ENCODE data around the gene SUB1. TPM values are rescaled to one million over a fixed set of nuclear protein-coding genes. Genes with fewer than 3 reads are reported as not detected.

SUB1 gene
- total and polyA plus RNA-seq, 2 donors (not counting 3 experiments of a cell fraction or from before 2014, with no cell fraction given) = 60.1 to 252 TPM

DNA sequence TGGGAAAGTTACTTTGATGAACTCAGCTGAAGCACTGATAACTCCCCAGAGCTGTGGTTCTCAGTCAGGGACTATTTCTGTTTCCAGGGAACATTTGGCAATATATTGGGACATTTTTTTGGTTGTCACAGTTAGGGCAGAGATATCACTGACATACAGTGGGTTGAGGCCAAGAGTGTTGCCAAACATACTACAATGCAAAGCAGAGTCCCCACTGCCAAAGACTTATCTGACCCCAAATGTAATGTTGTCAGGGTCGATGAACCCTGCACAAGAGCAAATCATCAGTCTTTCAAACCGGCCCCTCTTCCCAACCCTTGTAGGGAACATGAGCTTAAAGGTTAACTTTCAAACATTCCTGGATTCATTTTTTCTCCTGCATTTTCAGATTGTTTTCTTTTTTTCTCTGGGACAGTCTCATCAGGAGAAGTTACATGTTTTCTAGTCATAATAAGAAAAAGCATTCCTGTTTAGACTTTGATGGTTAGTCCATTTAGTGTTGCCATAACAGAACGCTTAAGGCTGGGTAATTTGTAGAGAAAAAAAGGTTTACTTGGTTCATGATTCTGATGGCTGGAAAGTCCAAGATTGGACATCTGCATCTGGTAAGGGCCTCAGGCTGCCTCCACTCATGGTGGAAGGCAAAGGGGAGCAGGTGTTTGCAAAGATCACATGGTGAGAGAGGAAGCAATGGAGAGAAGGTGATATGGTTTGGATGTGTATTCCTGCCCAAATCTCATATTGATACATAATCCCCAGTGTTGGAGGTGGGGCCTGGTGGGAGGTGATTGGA, 18.8 kb upstream of the SUB1 start:
- no peak overlapping the region for H3K4me3 ChIP-seq (replicated peaks in 1 of 3; ENCODE audit: insufficient read depth in 1 of 3, low read depth in 1 of 3, low read length in 3 of 3)
- peaks cover 0 to 3% of the 10 kb centered on the region in 2 experiments for H3K27me3 ChIP-seq (ENCODE audit: control insufficient read depth in 2 of 2, insufficient read depth in 2 of 2, low read length in 2 of 2)
- H3K9ac ChIP-seq (replicated peaks; ENCODE audit: extremely low read depth, insufficient read depth, low read length) = no peak overlapping the region
- FAIRE-seq (no peak), DNase-seq (ENCODE audit: low read depth, low spot score) (no peak)
- POLR2A ChIA-PET = no interaction called here
- no peak overlapping the region for H2AFZ ChIP-seq (ENCODE audit: low read depth, low read length)
- no peaks in the 10 kb centered on the region for H3K9me1 ChIP-seq (replicated peaks; ENCODE audit: control insufficient read depth, extremely low read depth, insufficient read depth, low read length)
- no peaks in the 10 kb centered on the region for H3K36me3 ChIP-seq (ENCODE audit: control insufficient read depth in 2 of 2, extremely low read depth in 1 of 2, insufficient read depth in 2 of 2, low read length in 2 of 2)
- CTCF ChIA-PET = interaction anchor here (0.9 kb wide), 1 partner anchor 77 kb away, joined by 3 read pairs; no protein-coding TSS in a partner anchor
- H3K9me3 ChIP-seq (replicated peaks; ENCODE audit: control insufficient read depth, insufficient read depth, low read length) = no peaks in the 10 kb centered on the region
- intact Hi-C loops (cut with micrococcal nuclease) (no loop called here), dilution Hi-C loops (cut with MboI; ENCODE audit: extremely low pct_ligation_motif_present, low sequenced_read_pairs) (no loop called here)
- H3K4me2 ChIP-seq (ENCODE audit: insufficient read depth, low read length) = no peak overlapping the region
- no peak overlapping the region for H3K27ac ChIP-seq (ENCODE audit: insufficient read depth, low read depth, low read length)
- TF ChIP-seq JUN (IDR thresholded peaks at IDR 0.05; ENCODE audit: borderline replicate concordance, insufficient read depth, insufficient read length, low read depth) (no peak), MYC (IDR thresholded peaks at IDR 0.05; ENCODE audit: low read depth, low read length) (no peak), GATA2 (IDR thresholded peaks at IDR 0.05; ENCODE audit: insufficient read depth, insufficient read length, low read depth, low read length) (no peak), CTCF (IDR thresholded peaks at IDR 0.05; ENCODE audit: extremely low read depth in 1 of 2, insufficient read depth in 1 of 2, low read depth in 1 of 2, low read length in 2 of 2) (no peak), POLR2AphosphoS5 (IDR thresholded peaks at IDR 0.05; ENCODE audit: insufficient read depth, low read depth, low read length) (no peak)
- TF ChIP-seq, protein P1, sequence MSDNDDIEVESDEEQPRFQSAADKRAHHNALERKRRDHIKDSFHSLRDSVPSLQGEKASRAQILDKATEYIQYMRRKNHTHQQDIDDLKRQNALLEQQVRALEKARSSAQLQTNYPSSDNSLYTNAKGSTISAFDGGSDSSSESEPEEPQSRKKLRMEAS (IDR thresholded peaks at IDR 0.05; ENCODE audit: insufficient read depth, insufficient read length) = no peak
- H3K79me2 ChIP-seq (ENCODE audit: control insufficient read depth, insufficient read depth, low read length) = no peaks in the 10 kb centered on the region
- no peaks in the 10 kb centered on the region for H3K4me1 ChIP-seq (ENCODE audit: control insufficient read depth, extremely low read depth, insufficient read depth, low read length)
- no peaks in the 10 kb centered on the region for H4K20me1 ChIP-seq (replicated peaks; ENCODE audit: control insufficient read depth, extremely low read depth, insufficient read depth, low read length)
- BruUV-seq (replicated peaks) = no TSS peak
